HEK293 (cell line): ENCODE results near the gene MCTP1.

Experiments
- KLF10 ChIP-seq: fragments of 450-650 bp; IDR thresholded peaks from 2 replicates; pipeline ENCODE4 v1.5.1; 2018; ENCODE audit warnings: missing biosample characterization, mild to moderate bottlenecking, missing genetic modification characterization
- KLF9 ChIP-seq: fragments of 450-650 bp; formaldehyde crosslinking; IDR thresholded peaks from 2 replicates; pipeline ENCODE4 v1.5.1; 2016; ENCODE audit warnings: missing biosample characterization, missing genetic modification characterization, low read depth
- OVOL3 ChIP-seq: fragments of 450-650 bp; formaldehyde crosslinking; IDR thresholded peaks from 2 replicates; pipeline ENCODE4 v1.5.1; 2016; ENCODE audit warnings: missing biosample characterization, missing genetic modification characterization
- PRDM1 ChIP-seq: fragments of 450-650 bp; formaldehyde crosslinking; IDR thresholded peaks from 2 replicates; pipeline ENCODE4; 2016; ENCODE audit warnings: missing biosample characterization, missing genetic modification characterization
- SALL2 ChIP-seq: fragments of 450-650 bp; formaldehyde crosslinking; IDR thresholded peaks from 2 replicates; pipeline ENCODE4 v1.5.0; 2017; ENCODE audit warnings: missing biosample characterization, mild to moderate bottlenecking, missing genetic modification characterization, borderline replicate concordance
- SCRT1 ChIP-seq: fragments of 450-650 bp; formaldehyde crosslinking; IDR thresholded peaks from 2 replicates; pipeline ENCODE4 v1.5.1; 2016; ENCODE audit warnings: missing biosample characterization, missing genetic modification characterization, borderline replicate concordance
- SETDB1 ChIP-seq: IDR thresholded peaks from one replicate; pipeline ENCODE4 v1.6.1; 2017; ENCODE audit warnings: mild to moderate bottlenecking, low read length, moderate library complexity, mixed read lengths; ENCODE audit not compliant: insufficient read length
- WT1 ChIP-seq: fragments of 450-650 bp; formaldehyde crosslinking; IDR thresholded peaks from 2 replicates; pipeline ENCODE4 v1.5.1; 2016; ENCODE audit warnings: missing biosample characterization, missing genetic modification characterization
- ZBTB17 ChIP-seq: fragments of 450-650 bp; formaldehyde crosslinking; IDR thresholded peaks from 2 replicates; pipeline ENCODE4 v1.5.1; 2016; ENCODE audit warnings: missing biosample characterization, missing genetic modification characterization
- ZBTB20 ChIP-seq: fragments of 450-650 bp; formaldehyde crosslinking; IDR thresholded peaks from 2 replicates; pipeline ENCODE4 v1.5.1; 2016; ENCODE audit warnings: missing biosample characterization, missing genetic modification characterization
- ZBTB48 ChIP-seq: fragments of 450-650 bp; formaldehyde crosslinking; IDR thresholded peaks from 2 replicates; pipeline ENCODE4 v1.5.1; 2016; ENCODE audit warnings: missing biosample characterization, missing genetic modification characterization
- ZFHX2 ChIP-seq: fragments of 450-650 bp; formaldehyde crosslinking; conservative IDR thresholded peaks from 2 replicates; pipeline ENCODE4 v1.5.1; 2016; ENCODE audit warnings: missing biosample characterization, missing genetic modification characterization
- ZNF10 ChIP-seq: fragments of 450-650 bp; formaldehyde crosslinking; IDR thresholded peaks from 2 replicates; pipeline ENCODE4 v1.5.1; 2017; ENCODE audit warnings: missing biosample characterization, missing genetic modification characterization
- ZNF112 ChIP-seq: fragments of 450-650 bp; formaldehyde crosslinking; IDR thresholded peaks from 2 replicates; pipeline ENCODE4 v1.5.0; 2017; ENCODE audit warnings: missing biosample characterization, missing genetic modification characterization
- ZNF121 ChIP-seq: fragments of 450-650 bp; formaldehyde crosslinking; IDR thresholded peaks from 2 replicates; pipeline ENCODE4 v1.5.1; 2016; ENCODE audit warnings: missing biosample characterization, missing genetic modification characterization
- ZNF155 ChIP-seq: fragments of 450-650 bp; formaldehyde crosslinking; IDR thresholded peaks from 2 replicates; pipeline ENCODE4 v1.5.1; 2016; ENCODE audit warnings: missing biosample characterization, missing genetic modification characterization
- ZNF157 ChIP-seq: fragments of 450-650 bp; formaldehyde crosslinking; IDR thresholded peaks from 2 replicates; pipeline ENCODE4 v1.5.1; 2016; ENCODE audit warnings: missing biosample characterization, missing genetic modification characterization
- ZNF24 ChIP-seq: fragments of 450-650 bp; formaldehyde crosslinking; IDR thresholded peaks from 2 replicates; pipeline ENCODE4 v1.5.1; 2016; ENCODE audit warnings: missing biosample characterization, missing genetic modification characterization
- ZNF266 ChIP-seq: fragments of 450-650 bp; formaldehyde crosslinking; IDR thresholded peaks from 2 replicates; pipeline ENCODE4 v1.5.1; 2016; ENCODE audit warnings: missing biosample characterization, missing genetic modification characterization, low read depth
- ZNF514 ChIP-seq: fragments of 450-650 bp; formaldehyde crosslinking; IDR thresholded peaks from 2 replicates; pipeline ENCODE4 v1.5.1; 2016; ENCODE audit warnings: missing biosample characterization, missing genetic modification characterization
- ZNF530 ChIP-seq: fragments of 450-650 bp; formaldehyde crosslinking; IDR thresholded peaks from 2 replicates; pipeline ENCODE4 v1.5.1; 2016; ENCODE audit warnings: low read depth, missing biosample characterization, missing genetic modification characterization
- ZNF585B ChIP-seq: fragments of 450-650 bp; formaldehyde crosslinking; IDR thresholded peaks from 2 replicates; pipeline ENCODE4 v1.5.1; 2016; ENCODE audit warnings: missing biosample characterization, missing genetic modification characterization
- ZNF660 ChIP-seq: fragments of 450-650 bp; IDR thresholded peaks from 2 replicates; pipeline ENCODE4 v1.5.1; 2018; ENCODE audit warnings: missing biosample characterization, mild to moderate bottlenecking, missing genetic modification characterization
- ZNF664 ChIP-seq: fragments of 450-650 bp; formaldehyde crosslinking; IDR thresholded peaks from 2 replicates; pipeline ENCODE4 v1.5.1; 2016; ENCODE audit warnings: missing biosample characterization, missing genetic modification characterization
- ZNF747 ChIP-seq: fragments of 450-650 bp; formaldehyde crosslinking; IDR thresholded peaks from 2 replicates; pipeline ENCODE4 v1.5.1; 2016; ENCODE audit warnings: missing biosample characterization, missing genetic modification characterization
- ZNF776 ChIP-seq: fragments of 450-650 bp; formaldehyde crosslinking; IDR thresholded peaks from 2 replicates; pipeline ENCODE4 v1.5.0; 2017; ENCODE audit warnings: missing biosample characterization, missing genetic modification characterization, borderline replicate concordance
- ZNF843 ChIP-seq: fragments of 450-650 bp; formaldehyde crosslinking; IDR thresholded peaks from 2 replicates; pipeline ENCODE4 v1.5.1; 2016; ENCODE audit warnings: missing biosample characterization, missing genetic modification characterization
- TF ChIP-seq, protein P1 (sequence below): fragments of 450-650 bp; formaldehyde crosslinking; conservative IDR thresholded peaks from 2 replicates; pipeline ENCODE4 v1.5.1; 2016; ENCODE audit warnings: low read depth, missing biosample characterization, missing genetic modification characterization
- TF ChIP-seq, protein P2 (sequence below): fragments of 450-650 bp; formaldehyde crosslinking; IDR thresholded peaks from 2 replicates; pipeline ENCODE4 v1.5.1; 2016; ENCODE audit warnings: missing biosample characterization, missing genetic modification characterization
- TF ChIP-seq, protein P3 (sequence below): fragments of 450-650 bp; formaldehyde crosslinking; IDR thresholded peaks from 2 replicates; pipeline ENCODE4 v1.5.1; 2017; ENCODE audit warnings: missing biosample characterization, missing genetic modification characterization
- TF ChIP-seq, protein P4 (sequence below): fragments of 450-650 bp; IDR thresholded peaks from 2 replicates; pipeline ENCODE4 v1.5.1; 2018; ENCODE audit warnings: missing biosample characterization, missing genetic modification characterization
- TF ChIP-seq, protein P5 (sequence below): fragments of 450-650 bp; formaldehyde crosslinking; IDR thresholded peaks from 2 replicates; pipeline ENCODE4 v1.5.1; 2016; ENCODE audit warnings: missing biosample characterization, missing genetic modification characterization

Gene MCTP1

DNA sequence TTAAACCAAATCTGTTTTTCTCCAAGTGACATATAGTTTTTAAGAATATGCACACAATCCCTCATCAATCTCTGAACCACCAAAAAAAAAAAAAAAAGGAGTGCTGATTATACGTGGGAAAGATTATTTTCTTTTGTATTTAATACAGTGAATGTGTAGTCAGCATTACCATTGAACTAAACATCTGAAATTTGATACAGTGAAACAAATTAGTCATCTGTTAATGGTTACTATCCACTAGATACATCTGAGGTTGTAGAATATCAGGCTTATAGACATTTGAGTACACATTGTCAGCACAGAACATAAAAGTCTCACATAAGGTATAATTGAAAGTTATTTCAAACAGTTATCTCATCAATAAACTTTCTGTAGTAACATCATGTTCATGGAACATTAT is 579.5 kb downstream of the MCTP1 start (continued):
- TF ChIP-seq, protein P1, sequence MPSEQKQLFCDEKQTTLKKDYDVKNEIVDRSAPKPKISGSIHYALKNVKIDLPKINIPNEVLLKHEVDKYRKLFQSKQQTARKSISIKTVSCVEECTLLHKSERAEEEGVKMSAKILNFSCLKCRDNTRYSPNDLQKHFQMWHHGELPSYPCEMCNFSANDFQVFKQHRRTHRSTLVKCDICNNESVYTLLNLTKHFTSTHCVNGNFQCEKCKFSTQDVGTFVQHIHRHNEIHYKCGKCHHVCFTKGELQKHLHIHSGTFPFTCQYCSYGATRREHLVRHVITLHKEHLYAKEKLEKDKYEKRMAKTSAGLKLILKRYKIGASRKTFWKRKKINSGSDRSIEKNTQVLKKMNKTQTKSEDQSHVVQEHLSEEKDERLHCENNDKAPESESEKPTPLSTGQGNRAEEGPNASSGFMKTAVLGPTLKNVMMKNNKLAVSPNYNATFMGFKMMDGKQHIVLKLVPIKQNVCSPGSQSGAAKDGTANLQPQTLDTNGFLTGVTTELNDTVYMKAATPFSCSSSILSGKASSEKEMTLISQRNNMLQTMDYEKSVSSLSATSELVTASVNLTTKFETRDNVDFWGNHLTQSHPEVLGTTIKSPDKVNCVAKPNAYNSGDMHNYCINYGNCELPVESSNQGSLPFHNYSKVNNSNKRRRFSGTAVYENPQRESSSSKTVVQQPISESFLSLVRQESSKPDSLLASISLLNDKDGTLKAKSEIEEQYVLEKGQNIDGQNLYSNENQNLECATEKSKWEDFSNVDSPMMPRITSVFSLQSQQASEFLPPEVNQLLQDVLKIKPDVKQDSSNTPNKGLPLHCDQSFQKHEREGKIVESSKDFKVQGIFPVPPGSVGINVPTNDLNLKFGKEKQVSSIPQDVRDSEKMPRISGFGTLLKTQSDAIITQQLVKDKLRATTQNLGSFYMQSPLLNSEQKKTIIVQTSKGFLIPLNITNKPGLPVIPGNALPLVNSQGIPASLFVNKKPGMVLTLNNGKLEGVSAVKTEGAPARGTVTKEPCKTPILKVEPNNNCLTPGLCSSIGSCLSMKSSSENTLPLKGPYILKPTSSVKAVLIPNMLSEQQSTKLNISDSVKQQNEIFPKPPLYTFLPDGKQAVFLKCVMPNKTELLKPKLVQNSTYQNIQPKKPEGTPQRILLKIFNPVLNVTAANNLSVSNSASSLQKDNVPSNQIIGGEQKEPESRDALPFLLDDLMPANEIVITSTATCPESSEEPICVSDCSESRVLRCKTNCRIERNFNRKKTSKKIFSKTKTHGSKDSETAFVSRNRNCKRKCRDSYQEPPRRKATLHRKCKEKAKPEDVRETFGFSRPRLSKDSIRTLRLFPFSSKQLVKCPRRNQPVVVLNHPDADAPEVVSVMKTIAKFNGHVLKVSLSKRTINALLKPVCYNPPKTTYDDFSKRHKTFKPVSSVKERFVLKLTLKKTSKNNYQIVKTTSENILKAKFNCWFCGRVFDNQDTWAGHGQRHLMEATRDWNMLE (tag by site-specific recombination) = no peak
- peak; percentile 55; the same call in 1 of the 2 replicates for TF ChIP-seq OVOL3 (tag by site-specific recombination)
- TF ChIP-seq ZNF266 = no peak
- TF ChIP-seq SETDB1 = no peak
- TF ChIP-seq ZNF664 (tag by site-specific recombination) = no peak
- 0 out of 2 replicates have a peak, but pooled peaks have one; percentile 22 for TF ChIP-seq ZBTB17 (tag by site-specific recombination)
- no peak for TF ChIP-seq ZNF10 (tag by site-specific recombination)
- TF ChIP-seq ZNF155 (tag by site-specific recombination) = no peak
- TF ChIP-seq KLF9 = no peak
- TF ChIP-seq, protein P2, sequence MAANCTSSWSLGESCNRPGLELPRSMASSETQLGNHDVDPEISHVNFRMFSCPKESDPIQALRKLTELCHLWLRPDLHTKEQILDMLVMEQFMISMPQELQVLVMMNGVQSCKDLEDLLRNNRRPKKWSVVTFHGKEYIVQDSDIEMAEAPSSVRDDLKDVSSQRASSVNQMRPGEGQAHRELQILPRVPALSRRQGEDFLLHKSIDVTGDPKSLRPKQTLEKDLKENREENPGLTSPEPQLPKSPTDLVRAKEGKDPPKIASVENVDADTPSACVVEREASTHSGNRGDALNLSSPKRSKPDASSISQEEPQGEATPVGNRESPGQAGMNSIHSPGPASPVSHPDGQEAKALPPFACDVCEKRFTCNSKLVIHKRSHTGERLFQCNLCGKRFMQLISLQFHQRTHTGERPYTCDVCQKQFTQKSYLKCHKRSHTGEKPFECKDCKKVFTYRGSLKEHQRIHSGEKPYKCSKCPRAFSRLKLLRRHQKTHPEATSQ = no peak
- TF ChIP-seq, protein P3, sequence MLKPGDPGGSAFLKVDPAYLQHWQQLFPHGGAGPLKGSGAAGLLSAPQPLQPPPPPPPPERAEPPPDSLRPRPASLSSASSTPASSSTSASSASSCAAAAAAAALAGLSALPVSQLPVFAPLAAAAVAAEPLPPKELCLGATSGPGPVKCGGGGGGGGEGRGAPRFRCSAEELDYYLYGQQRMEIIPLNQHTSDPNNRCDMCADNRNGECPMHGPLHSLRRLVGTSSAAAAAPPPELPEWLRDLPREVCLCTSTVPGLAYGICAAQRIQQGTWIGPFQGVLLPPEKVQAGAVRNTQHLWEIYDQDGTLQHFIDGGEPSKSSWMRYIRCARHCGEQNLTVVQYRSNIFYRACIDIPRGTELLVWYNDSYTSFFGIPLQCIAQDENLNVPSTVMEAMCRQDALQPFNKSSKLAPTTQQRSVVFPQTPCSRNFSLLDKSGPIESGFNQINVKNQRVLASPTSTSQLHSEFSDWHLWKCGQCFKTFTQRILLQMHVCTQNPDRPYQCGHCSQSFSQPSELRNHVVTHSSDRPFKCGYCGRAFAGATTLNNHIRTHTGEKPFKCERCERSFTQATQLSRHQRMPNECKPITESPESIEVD = peak; percentile 66
- no peak for TF ChIP-seq ZFHX2
- no peak for TF ChIP-seq ZNF24 (tag by site-specific recombination)
- no peak for TF ChIP-seq ZNF776 (tag by site-specific recombination)
- no peak for TF ChIP-seq ZBTB20
- no peak for TF ChIP-seq SALL2 (tag by site-specific recombination)
- no peak for TF ChIP-seq ZNF514 (tag by site-specific recombination)
- TF ChIP-seq ZNF747 = no peak
- TF ChIP-seq KLF10 (tag by site-specific recombination) = no peak
- no peak for TF ChIP-seq ZNF112
- TF ChIP-seq, protein P4, sequence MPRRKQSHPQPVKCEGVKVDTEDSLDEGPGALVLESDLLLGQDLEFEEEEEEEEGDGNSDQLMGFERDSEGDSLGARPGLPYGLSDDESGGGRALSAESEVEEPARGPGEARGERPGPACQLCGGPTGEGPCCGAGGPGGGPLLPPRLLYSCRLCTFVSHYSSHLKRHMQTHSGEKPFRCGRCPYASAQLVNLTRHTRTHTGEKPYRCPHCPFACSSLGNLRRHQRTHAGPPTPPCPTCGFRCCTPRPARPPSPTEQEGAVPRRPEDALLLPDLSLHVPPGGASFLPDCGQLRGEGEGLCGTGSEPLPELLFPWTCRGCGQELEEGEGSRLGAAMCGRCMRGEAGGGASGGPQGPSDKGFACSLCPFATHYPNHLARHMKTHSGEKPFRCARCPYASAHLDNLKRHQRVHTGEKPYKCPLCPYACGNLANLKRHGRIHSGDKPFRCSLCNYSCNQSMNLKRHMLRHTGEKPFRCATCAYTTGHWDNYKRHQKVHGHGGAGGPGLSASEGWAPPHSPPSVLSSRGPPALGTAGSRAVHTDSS = no peak
- TF ChIP-seq PRDM1 = no peak
- TF ChIP-seq WT1 (tag by site-specific recombination) = peak; percentile 65
- TF ChIP-seq SCRT1 (tag by site-specific recombination) = no peak
- no peak for TF ChIP-seq ZNF530 (tag by site-specific recombination)
- TF ChIP-seq ZNF660 (tag by site-specific recombination) = no peak; the same call in 1 of the 2 replicates
- TF ChIP-seq ZNF121 (tag by site-specific recombination) = no peak
- TF ChIP-seq ZBTB48 (tag by site-specific recombination) = no peak
- no peak for TF ChIP-seq ZNF585B (tag by site-specific recombination)
- TF ChIP-seq, protein P5, sequence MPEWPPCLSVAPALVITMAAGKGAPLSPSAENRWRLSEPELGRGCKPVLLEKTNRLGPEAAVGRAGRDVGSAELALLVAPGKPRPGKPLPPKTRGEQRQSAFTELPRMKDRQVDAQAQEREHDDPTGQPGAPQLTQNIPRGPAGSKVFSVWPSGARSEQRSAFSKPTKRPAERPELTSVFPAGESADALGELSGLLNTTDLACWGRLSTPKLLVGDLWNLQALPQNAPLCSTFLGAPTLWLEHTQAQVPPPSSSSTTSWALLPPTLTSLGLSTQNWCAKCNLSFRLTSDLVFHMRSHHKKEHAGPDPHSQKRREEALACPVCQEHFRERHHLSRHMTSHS (tag by site-specific recombination) = no peak
- no peak for TF ChIP-seq ZNF157 (tag by site-specific recombination)
- peak; percentile 54 for TF ChIP-seq ZNF843 (tag by site-specific recombination)
